ENCODE data around the gene CPE. TPM values are rescaled to one million over a fixed set of nuclear protein-coding genes. Genes with fewer than 3 reads are reported as not detected.

CPE gene
- total RNA-seq, 1 donor from 2014 or later, result 10.7 TPM

DNA sequence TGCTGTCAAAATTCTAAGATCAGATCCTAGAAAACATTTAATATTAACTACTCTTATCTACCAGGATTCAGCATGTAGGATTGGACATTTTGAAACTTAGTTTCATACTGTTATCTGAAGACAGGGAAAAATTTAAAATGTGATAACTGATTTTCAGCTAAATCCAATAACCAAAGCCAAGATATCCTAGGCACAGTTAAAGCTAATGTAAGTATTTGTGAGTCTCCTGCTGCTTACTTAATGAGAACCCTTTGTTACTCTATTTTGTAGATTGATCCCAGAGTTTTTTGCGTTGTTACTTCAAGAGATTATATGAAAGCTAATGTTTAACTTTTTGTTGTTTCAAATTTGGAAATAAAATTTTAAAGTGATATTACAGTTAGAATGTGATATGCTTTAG lies 2.0 kb downstream of the CPE start:
- no peak for TF ChIP-seq CTCF (IDR thresholded peaks at IDR 0.05; ENCODE audit: insufficient read depth, low read length, poor library complexity, severe bottlenecking)
- Histone ChIP-seq H3K36me3 (ENCODE audit: control insufficient read depth, insufficient read depth, low read length) (no peaks in the 10 kb centered on the region), H3K4me3 (ENCODE audit: low read depth, low read length) (no peak overlapping the region), H3K27me3 (ENCODE audit: control insufficient read depth, insufficient read depth, low read length) (no peaks in the 10 kb centered on the region)
- no peak for DNase-seq (ENCODE audit: low read depth)

DNA sequence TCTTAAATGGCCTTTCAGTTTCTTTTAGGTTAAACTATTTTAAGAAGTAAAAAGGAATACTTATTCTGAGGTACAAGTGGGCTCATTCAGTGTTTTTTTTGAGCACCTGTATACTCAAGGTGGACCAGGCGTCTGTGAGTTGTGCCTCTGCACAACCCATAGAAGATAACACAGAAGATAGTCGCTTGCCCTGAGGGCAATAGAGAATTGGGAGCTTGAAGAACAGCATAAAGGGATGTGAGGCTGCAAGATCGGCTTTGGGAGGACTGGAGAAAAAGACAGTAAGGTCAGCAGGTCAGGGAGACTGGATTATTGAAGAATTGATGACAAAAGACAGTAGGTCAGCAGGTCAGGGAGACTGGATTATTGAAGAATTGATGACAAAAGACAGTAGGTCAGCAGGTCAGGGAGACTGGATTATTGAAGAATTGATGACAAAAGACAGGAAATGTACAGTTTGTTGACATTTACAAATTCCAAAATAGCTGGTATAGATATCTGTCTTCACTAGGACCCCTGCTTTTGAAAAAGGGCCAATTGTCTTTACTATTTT lies 3.1 kb downstream of the CPE start:
- no peaks in the 10 kb centered on the region for H3K27me3 ChIP-seq (ENCODE audit: control insufficient read depth, insufficient read depth, low read length)
- no peak for DNase-seq (ENCODE audit: low read depth)
- H3K4me3 ChIP-seq (ENCODE audit: low read depth, low read length), result no peak overlapping the region
- no peak for TF ChIP-seq CTCF (IDR thresholded peaks at IDR 0.05; ENCODE audit: insufficient read depth, low read length, poor library complexity, severe bottlenecking)
- H3K36me3 ChIP-seq (ENCODE audit: control insufficient read depth, insufficient read depth, low read length), result no peaks in the 10 kb centered on the region

DNA sequence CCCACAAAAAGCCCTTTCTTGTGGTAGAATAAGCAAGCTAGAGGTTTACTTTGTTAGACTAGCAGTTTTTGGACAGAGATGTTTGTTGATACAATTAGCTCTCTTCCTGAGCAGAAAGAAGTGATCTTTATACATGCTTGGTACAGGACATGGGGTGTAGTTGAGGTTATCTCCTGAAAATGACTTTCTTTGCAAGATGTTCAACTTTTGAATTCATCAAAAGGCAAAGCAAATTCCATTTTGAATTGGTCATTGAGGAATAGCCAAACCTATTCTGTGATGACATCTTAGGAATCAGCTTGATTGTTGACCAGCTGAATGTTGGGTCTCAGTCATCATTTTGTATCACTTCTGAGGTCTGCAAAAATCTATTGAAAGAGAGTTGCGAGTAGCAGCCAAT lies 3.8 kb downstream of the CPE start:
- no peaks in the 10 kb centered on the region for H3K27me3 ChIP-seq (ENCODE audit: control insufficient read depth, insufficient read depth, low read length)
- H3K4me3 ChIP-seq (ENCODE audit: low read depth, low read length), result no peak overlapping the region
- no peak for DNase-seq (ENCODE audit: low read depth)
- no peak for TF ChIP-seq CTCF (IDR thresholded peaks at IDR 0.05; ENCODE audit: insufficient read depth, low read length, poor library complexity, severe bottlenecking)
- no peaks in the 10 kb centered on the region for H3K36me3 ChIP-seq (ENCODE audit: control insufficient read depth, insufficient read depth, low read length)

DNA sequence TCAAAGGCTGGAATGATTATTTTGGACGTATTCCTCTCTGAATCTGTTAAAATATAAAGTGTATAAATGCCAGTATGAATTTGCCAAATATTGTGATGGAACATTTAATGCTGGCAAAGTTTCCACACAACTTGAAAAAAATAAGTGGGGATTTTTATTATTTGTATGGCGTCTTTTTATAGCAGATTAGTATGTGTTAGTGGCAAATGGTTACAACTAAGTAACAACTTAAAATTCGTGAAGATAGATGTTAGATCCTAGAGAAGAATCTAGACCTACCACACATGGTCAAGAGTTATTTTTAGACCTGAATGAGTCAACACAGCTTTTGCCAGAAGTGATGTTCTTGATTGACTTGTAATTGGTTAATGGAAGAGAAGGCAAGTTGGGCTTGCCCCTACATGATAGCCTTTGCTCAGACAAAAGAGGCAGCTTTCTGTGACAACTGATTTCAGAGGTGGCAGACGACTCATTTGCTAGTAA lies 4.8 kb downstream of the CPE start:
- Histone ChIP-seq H3K36me3 (ENCODE audit: control insufficient read depth, insufficient read depth, low read length) (no peaks in the 10 kb centered on the region), H3K27me3 (ENCODE audit: control insufficient read depth, insufficient read depth, low read length) (no peaks in the 10 kb centered on the region), H3K4me3 (ENCODE audit: low read depth, low read length) (no peak overlapping the region)
- DNase-seq (ENCODE audit: low read depth), result no peak
- no peak for TF ChIP-seq CTCF (IDR thresholded peaks at IDR 0.05; ENCODE audit: insufficient read depth, low read length, poor library complexity, severe bottlenecking)

DNA sequence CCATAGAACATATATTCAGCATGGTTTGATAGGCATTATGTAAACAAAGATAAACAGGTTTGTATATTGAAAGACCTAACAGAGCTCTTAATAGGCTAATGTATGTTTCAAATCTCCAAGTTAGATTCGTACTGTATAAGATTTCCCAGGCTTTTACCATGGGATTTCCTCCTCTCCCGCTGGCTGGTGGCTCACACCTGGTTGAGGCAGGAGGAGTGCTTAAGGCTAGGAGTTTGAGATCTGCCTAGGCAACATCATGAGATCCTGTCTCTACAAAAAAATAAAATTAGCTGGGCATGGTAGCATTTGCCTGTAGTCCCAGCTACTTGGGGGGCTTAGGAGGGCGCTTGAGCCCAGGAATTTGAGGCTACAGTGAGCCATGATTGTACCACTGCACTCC lies 5.4 kb downstream of the CPE start:
- no peak for TF ChIP-seq CTCF (IDR thresholded peaks at IDR 0.05; ENCODE audit: insufficient read depth, low read length, poor library complexity, severe bottlenecking)
- no peaks in the 10 kb centered on the region for H3K27me3 ChIP-seq (ENCODE audit: control insufficient read depth, insufficient read depth, low read length)
- H3K4me3 ChIP-seq (ENCODE audit: low read depth, low read length), result no peak overlapping the region
- no peak for DNase-seq (ENCODE audit: low read depth)
- no peaks in the 10 kb centered on the region for H3K36me3 ChIP-seq (ENCODE audit: control insufficient read depth, insufficient read depth, low read length)

GRCh38 chr4:165384598-165384997 lies 5.8 kb downstream of the CPE start:
- no peaks in the 10 kb centered on the region for H3K27me3 ChIP-seq (ENCODE audit: control insufficient read depth, insufficient read depth, low read length)
- TF ChIP-seq CTCF (IDR thresholded peaks at IDR 0.05; ENCODE audit: insufficient read depth, low read length, poor library complexity, severe bottlenecking), result no peak
- H3K36me3 ChIP-seq (ENCODE audit: control insufficient read depth, insufficient read depth, low read length), result no peaks in the 10 kb centered on the region
- H3K4me3 ChIP-seq (ENCODE audit: low read depth, low read length), result no peak overlapping the region
- DNase-seq (ENCODE audit: low read depth), result no peak
